IMR-90 (cell line): ENCODE results near the gene CTIF. TPM values are rescaled to one million over a fixed set of nuclear protein-coding genes. Genes with fewer than 3 reads are reported as not detected.

Source experiments
- ATAC-seq: fragments of 200-7000 bp; cut with Tn5 transposase; 2 replicates; pipeline ENCODE4 v1.9.1; 2020; ENCODE audit warnings: low read depth, mild to moderate bottlenecking, moderate library complexity
- BruUV-seq: library from RNA; stranded (reverse); fragments of 400-500 nt; replicated peaks from 2 replicates; lab custom pipeline; 2021; lab: Mats Ljungman, UMichigan
- CTCF ChIA-PET: fragments of 300-600 bp; formaldehyde crosslinking; extraction: SDS; loops from one replicate; lab custom pipeline; 2021; ENCODE audit warnings: antibody characterized with exemption; lab: Yijun Ruan, JAX
- POLR2A ChIA-PET: fragments of 300-600 bp; sonication (Branson Sonifier 250); formaldehyde crosslinking; loops from one replicate; lab custom pipeline; 2022; ENCODE audit warnings: antibody characterized with exemption; ENCODE audit not compliant: unreplicated experiment; lab: Charles Lee
- DNase-seq: peaks from one replicate; pipeline ENCODE4 v3.0.0; 2013
- H2AFZ ChIP-seq: replicated peaks from 2 replicates; pipeline ENCODE3; 2013; ENCODE audit warnings: low read length, mild to moderate bottlenecking; ENCODE audit not compliant: poor library complexity
- H2AK5ac ChIP-seq: 2 replicates; pipeline ENCODE4 v1.6.1; 2013; ENCODE audit warnings: low read depth, low read length, inconsistent platforms
- H2AK9ac ChIP-seq: replicated peaks from 2 replicates; pipeline ENCODE3; 2013; ENCODE audit warnings: mild to moderate bottlenecking, low read depth, low read length, moderate library complexity; ENCODE audit not compliant: poor library complexity
- H2BK120ac ChIP-seq: 2 replicates; pipeline ENCODE4 v1.6.1; 2013; ENCODE audit warnings: low read depth, low read length, inconsistent platforms
- H2BK15ac ChIP-seq: 3 replicates; pipeline ENCODE4 v1.6.1; 2013; ENCODE audit warnings: low read depth, low read length, inconsistent platforms
- H2BK20ac ChIP-seq: 2 replicates; pipeline ENCODE4 v1.6.1; 2013; ENCODE audit warnings: low read depth, mild to moderate bottlenecking, inconsistent platforms, low read length, moderate library complexity
- H2BK5ac ChIP-seq: 2 replicates; pipeline ENCODE4 v1.6.1; 2013; ENCODE audit warnings: mild to moderate bottlenecking, low read depth, low read length, inconsistent platforms; ENCODE audit not compliant: poor library complexity, severe bottlenecking
- H3K14ac ChIP-seq: replicated peaks from 2 replicates; pipeline ENCODE4 v1.6.1; 2013; ENCODE audit warnings: low read depth, low read length, inconsistent platforms
- H3K18ac ChIP-seq: 2 replicates; pipeline ENCODE4 v1.6.1; 2013; ENCODE audit warnings: low read depth, low read length, control low read depth
- H3K23ac ChIP-seq: 2 replicates; pipeline ENCODE4 v1.6.1; 2013; ENCODE audit warnings: low read depth, low read length, inconsistent platforms
- H3K27ac ChIP-seq: 2 replicates; pipeline ENCODE4 v1.5.1; 2013; ENCODE audit warnings: mild to moderate bottlenecking, control low read depth, low read length; ENCODE audit not compliant: insufficient read depth
- H3K27me3 ChIP-seq: 2 replicates; pipeline ENCODE4 v1.6.1; 2013; ENCODE audit warnings: low read length; ENCODE audit not compliant: control insufficient read depth, insufficient read depth
- H3K36me3 ChIP-seq: 2 replicates; pipeline ENCODE4 v1.6.1; 2013; ENCODE audit warnings: low read length, mixed read lengths; ENCODE audit not compliant: control insufficient read depth, insufficient read depth
- H3K4ac ChIP-seq: 2 replicates; pipeline ENCODE4 v1.6.1; 2013; ENCODE audit warnings: low read depth, low read length, inconsistent platforms
- H3K4me1 ChIP-seq: 2 replicates; pipeline ENCODE4 v1.6.1; 2013; ENCODE audit warnings: low read length, mixed read lengths; ENCODE audit not compliant: control insufficient read depth, insufficient read depth
- H3K4me2 ChIP-seq: 2 replicates; pipeline ENCODE4 v1.6.1; 2013; ENCODE audit warnings: low read depth, mild to moderate bottlenecking, control low read depth, low read length, moderate library complexity
- H3K4me3 ChIP-seq: 2 replicates; pipeline ENCODE4 v1.5.1; 2013; ENCODE audit warnings: low read depth, mild to moderate bottlenecking, control low read depth, low read length, moderate library complexity; ENCODE audit not compliant: insufficient read depth
- H3K56ac ChIP-seq: 2 replicates; pipeline ENCODE4 v1.6.1; 2013; ENCODE audit warnings: low read length, inconsistent platforms; ENCODE audit not compliant: insufficient read depth; ENCODE audit errors: extremely low read depth
- H3K79me1 ChIP-seq, 2 experiments: 2 replicates each; pipeline ENCODE4 v1.6.1; 2013; ENCODE audit warnings: low read length in 2 of 2, inconsistent platforms in 1 of 2, low read depth in 1 of 2
- H3K9ac ChIP-seq: 2 replicates; pipeline ENCODE4 v1.6.1; 2013; ENCODE audit warnings: low read depth, low read length, control low read depth
- H3K9me1 ChIP-seq: 2 replicates; pipeline ENCODE4 v1.6.1; 2013; ENCODE audit warnings: low read length, inconsistent platforms; ENCODE audit not compliant: insufficient read depth
- H3K9me3 ChIP-seq: 2 replicates; pipeline ENCODE4 v1.6.1; 2013; ENCODE audit warnings: low read length; ENCODE audit not compliant: control insufficient read depth, insufficient read depth
- H4K20me1 ChIP-seq: 2 replicates; pipeline ENCODE4 v1.6.1; 2013; ENCODE audit warnings: low read length, inconsistent platforms; ENCODE audit not compliant: insufficient read depth
- H4K5ac ChIP-seq: 2 replicates; pipeline ENCODE4 v1.6.1; 2013; ENCODE audit warnings: mild to moderate bottlenecking, low read depth, low read length, control low read depth
- H4K8ac ChIP-seq, 2 experiments: 2 replicates each; pipeline ENCODE4 v1.6.1; 2013; ENCODE audit warnings: low read depth in 2 of 2, low read length in 2 of 2, control low read depth in 1 of 2, inconsistent platforms in 1 of 2
- H4K91ac ChIP-seq: 2 replicates; pipeline ENCODE4 v1.6.1; 2013; ENCODE audit warnings: low read depth, low read length, inconsistent platforms; ENCODE audit not compliant: insufficient read depth
- BHLHE40 ChIP-seq: fragments of 150-350 bp; IDR thresholded peaks from 2 replicates; pipeline ENCODE4 v1.6.1; 2016; ENCODE audit warnings: mild to moderate bottlenecking, low read depth, low read length
- CEBPB ChIP-seq: IDR thresholded peaks from 2 replicates; pipeline ENCODE4 v1.6.1; 2012; ENCODE audit warnings: low read depth, low read length, improper control_type of control experiment
- CHD1 ChIP-seq: IDR thresholded peaks from 2 replicates; pipeline ENCODE4 v1.6.1; 2012; ENCODE audit warnings: low read depth, low read length, improper control_type of control experiment
- CTCF ChIP-seq: conservative IDR thresholded peaks from 2 replicates; pipeline ENCODE4 v1.5.1; 2012; ENCODE audit warnings: mild to moderate bottlenecking, low read depth, low read length, improper control_type of control experiment
- ELK1 ChIP-seq: fragments of 150-350 bp; IDR thresholded peaks from 2 replicates; pipeline ENCODE4 v1.6.1; 2016; ENCODE audit warnings: low read depth, mild to moderate bottlenecking, low read length, moderate library complexity, borderline replicate concordance
- FOS ChIP-seq: fragments of 150-350 bp; IDR thresholded peaks from 2 replicates; pipeline ENCODE4 v1.6.1; 2016; ENCODE audit warnings: low read depth, low read length
- MAFK ChIP-seq: IDR thresholded peaks from 2 replicates; pipeline ENCODE4 v1.6.1; 2012; ENCODE audit warnings: low read depth, low read length, improper control_type of control experiment
- MAZ ChIP-seq: IDR thresholded peaks from 2 replicates; pipeline ENCODE4 v1.6.1; 2012; ENCODE audit warnings: low read depth, mild to moderate bottlenecking, low read length, improper control_type of control experiment, moderate library complexity, borderline replicate concordance
- MXI1 ChIP-seq: IDR thresholded peaks from 2 replicates; pipeline ENCODE4 v1.6.1; 2012; ENCODE audit warnings: low read depth, mild to moderate bottlenecking, low read length, moderate library complexity, borderline replicate concordance
- NFE2L2 ChIP-seq: fragments of 150-350 bp; IDR thresholded peaks from 2 replicates; pipeline ENCODE4 v1.6.1; 2016; ENCODE audit warnings: low read depth, mild to moderate bottlenecking, low read length
- POLR2A ChIP-seq: IDR thresholded peaks from 2 replicates; pipeline ENCODE4 v1.6.1; 2012; ENCODE audit warnings: mild to moderate bottlenecking, low read depth, low read length
- RAD21 ChIP-seq: IDR thresholded peaks from 2 replicates; pipeline ENCODE4 v1.6.1; 2012; ENCODE audit warnings: low read length, improper control_type of control experiment
- RCOR1 ChIP-seq: IDR thresholded peaks from 2 replicates; pipeline ENCODE4 v1.6.1; 2012; ENCODE audit warnings: mild to moderate bottlenecking, low read length, improper control_type of control experiment; ENCODE audit not compliant: insufficient replicate concordance
- RFX5 ChIP-seq: IDR thresholded peaks from 2 replicates; pipeline ENCODE4 v1.8.0; 2012; ENCODE audit warnings: low read depth, mild to moderate bottlenecking, low read length, moderate library complexity
- SMC3 ChIP-seq: fragments of 150-350 bp; IDR thresholded peaks from 2 replicates; pipeline ENCODE4 v1.6.1; 2016; ENCODE audit warnings: low read depth, mild to moderate bottlenecking, antibody characterized with exemption, low read length, moderate library complexity
- USF2 ChIP-seq: fragments of 150-350 bp; IDR thresholded peaks from 2 replicates; pipeline ENCODE4 v1.6.1; 2017; ENCODE audit warnings: mild to moderate bottlenecking, antibody characterized with exemption, low read length, low read depth
- dilution Hi-C: fragments of 300-500 bp; cut with HindIII; formaldehyde crosslinking; loops from one replicate; pipeline ENCODE4 v1.14.3; 2018; ENCODE audit warnings: low sequenced_read_pairs; ENCODE audit not compliant: unreplicated experiment
- in situ Hi-C: fragments of 300-500 bp; cut with MboI; formaldehyde crosslinking; loops from 3 replicates; pipeline ENCODE4 v1.14.3; 2019; ENCODE audit warnings: low sequenced_read_pairs, inconsistent platforms, mixed read lengths
- intact Hi-C: fragments of 100-400 bp; cut with micrococcal nuclease; formaldehyde crosslinking; loops from 2 replicates; pipeline ENCODE4 v1.10.0; 2022
- polyA plus RNA-seq, 3 experiments: library from polyadenylated mRNA; depleted of rRNA; stranded (reverse); fragments of >200 nt; gene quantifications; 2 replicates each; pipeline ENCODE4 v1.2.3, GENCODE V29; 2012; ENCODE audit warnings: low replicate concordance in 1 of 3
- total RNA-seq: library from RNA; depleted of rRNA; stranded (reverse); fragments of >200 nt; gene quantifications from 2 replicates; pipeline ENCODE4 v1.2.3, GENCODE V29; 2012

Gene CTIF
- total and polyA plus RNA-seq, 2 of the 4 experiments (the other 2 are of a cell fraction), result 25.1 to 57.0 TPM

GRCh38 chr18:48497863-48498262 is 41.0 kb upstream of the CTIF start:
- Histone ChIP-seq H4K5ac (no peak overlapping the region), H3K79me1 (no peaks in the 10 kb centered on the region), H4K8ac (no peak overlapping the region), H3K27me3 (peaks cover 3% of the 10 kb centered on the region; the same call in 1 of the 2 replicates), H3K18ac (no peak overlapping the region), H3K4ac (no peak overlapping the region), H2AFZ (no peak overlapping the region), H3K4me3 (no peak overlapping the region), H3K23ac (no peak overlapping the region), H2AK9ac (no peak overlapping the region), H3K4me1 (peaks cover 2% of the 10 kb centered on the region; the same call in 1 of the 2 replicates), H2BK120ac (no peak overlapping the region), H4K20me1 (no peaks in the 10 kb centered on the region), H3K4me2 (no peak overlapping the region), H2AK5ac (no peak overlapping the region), H2BK20ac (no peak overlapping the region), H4K91ac (no peak overlapping the region), H3K56ac (no peak overlapping the region), H3K27ac (no peak overlapping the region), H2BK5ac (no peak overlapping the region), H3K36me3 (no peaks in the 10 kb centered on the region), H2BK15ac (no peak overlapping the region), H3K9ac (no peak overlapping the region), H3K14ac (no peak overlapping the region), H3K9me3 (no peaks in the 10 kb centered on the region), H3K9me1 (peaks cover 4% of the 10 kb centered on the region)
- BruUV-seq, result no TSS peak
- TF ChIP-seq MXI1, result no peak
- no peak for TF ChIP-seq NFE2L2
- no peak for TF ChIP-seq CEBPB
- no peak for TF ChIP-seq RAD21
- TF ChIP-seq CTCF, result no peak
- TF ChIP-seq BHLHE40, result no peak
- no peak for TF ChIP-seq RFX5
- TF ChIP-seq POLR2A, result no peak
- no peak for TF ChIP-seq SMC3
- no peak for TF ChIP-seq RCOR1
- no peak for TF ChIP-seq MAFK
- TF ChIP-seq FOS, result no peak
- no peak for TF ChIP-seq CHD1
- TF ChIP-seq USF2, result no peak
- TF ChIP-seq MAZ, result no peak
- TF ChIP-seq ELK1, result no peak
- in situ Hi-C loops (loop anchor here (25.0 kb wide), 1 partner anchor 739 kb away; no protein-coding TSS in a partner anchor), dilution Hi-C loops (no loop called here), intact Hi-C loops (no loop called here)
- DNase-seq (no peak), ATAC-seq (no peak)
- POLR2A ChIA-PET, result no interaction called here
- CTCF ChIA-PET, result no interaction called here
